ENCODE data around the gene LYPD3.

- TF ChIP-seq CTCF (IDR thresholded peaks at IDR 0.05; ENCODE audit: extremely low read depth in 1 of 2, insufficient read depth in 1 of 2, low read depth in 1 of 2, low read length in 2 of 2) (no peak), POLR2AphosphoS5 (IDR thresholded peaks at IDR 0.05; ENCODE audit: insufficient read depth, low read depth, low read length) (no peak), MAX (IDR thresholded peaks at IDR 0.05; ENCODE audit: insufficient read depth, insufficient read length) (no peak), MYC (IDR thresholded peaks at IDR 0.05; ENCODE audit: low read depth, low read length) (no peak)
These were observed 39.7 kb upstream of the LYPD3 start for GRCh38 chr19:43505186-43505456.

Data from endothelial cell of umbilical vein (primary cell).